Ecto neural progenitor cell (in vitro differentiated cells): ENCODE results near the gene SORCS2.

Experiments used
- DNase-seq: peaks from one replicate; pipeline ENCODE4 v3.0.0-alpha.2; 2018; ENCODE audit warnings: low spot score

The SORCS2 gene

DNA sequence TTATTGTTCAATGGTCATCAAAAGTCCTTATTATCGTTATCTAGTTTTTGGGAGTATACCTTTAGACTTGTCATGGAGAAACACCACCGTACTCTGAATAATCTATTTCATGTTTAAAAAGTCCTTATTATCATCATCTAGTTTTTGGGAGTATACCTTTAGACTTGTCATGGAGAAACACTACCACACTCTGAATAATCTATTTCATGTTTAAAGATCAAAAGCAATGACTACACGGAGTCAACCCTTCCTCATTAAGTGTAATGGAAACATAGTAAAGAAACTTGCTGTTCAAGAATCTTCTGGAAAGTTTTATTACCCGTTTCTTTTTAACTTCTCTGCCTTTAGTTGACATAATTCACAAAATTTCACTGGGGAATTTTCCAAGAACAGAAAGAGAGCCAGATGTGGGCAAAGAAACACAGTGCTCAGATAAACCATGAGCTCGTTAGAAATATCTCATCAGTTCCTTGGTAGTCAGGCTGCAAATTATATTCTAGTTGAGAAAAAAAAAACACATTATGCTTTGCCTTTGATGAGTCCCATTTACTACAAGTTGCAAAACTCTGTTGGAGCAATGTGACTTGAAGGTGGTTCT, 588.5 kb downstream of the SORCS2 start:
- no peak for DNase-seq

- DNase-seq: no peak
Observed at GRCh38 chr4:7781366-7781765, 589.0 kb downstream of the SORCS2 start.

DNA sequence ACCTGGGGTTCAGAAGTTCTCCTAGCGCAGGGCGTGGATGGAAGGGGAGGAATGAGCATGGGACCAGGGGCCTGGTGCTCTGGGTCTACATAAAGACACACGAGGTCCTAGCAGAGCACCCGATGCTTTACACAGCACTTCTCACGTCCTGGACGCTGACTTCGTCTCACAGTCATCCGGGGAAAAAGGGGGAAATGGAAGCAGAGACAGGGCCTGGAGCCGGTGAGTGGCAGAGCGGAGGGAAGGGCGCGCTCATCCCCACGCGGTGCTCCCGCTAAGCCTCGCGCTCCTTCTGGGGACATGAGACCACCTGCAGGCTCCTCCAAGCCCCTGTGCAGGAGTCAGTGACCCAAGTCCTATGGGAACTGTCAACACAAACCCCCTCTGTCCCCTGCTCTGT, 589.7 kb downstream of the SORCS2 start:
- no peak for DNase-seq

GRCh38 chr4:7782783-7783182, 590.4 kb downstream of the SORCS2 start:
- no peak for DNase-seq

GRCh38 chr4:7783541-7783940, 591.2 kb downstream of the SORCS2 start:
- DNase-seq: no peak

GRCh38 chr4:7784131-7784870, 592.0 kb downstream of the SORCS2 start:
- DNase-seq: no peak

DNA sequence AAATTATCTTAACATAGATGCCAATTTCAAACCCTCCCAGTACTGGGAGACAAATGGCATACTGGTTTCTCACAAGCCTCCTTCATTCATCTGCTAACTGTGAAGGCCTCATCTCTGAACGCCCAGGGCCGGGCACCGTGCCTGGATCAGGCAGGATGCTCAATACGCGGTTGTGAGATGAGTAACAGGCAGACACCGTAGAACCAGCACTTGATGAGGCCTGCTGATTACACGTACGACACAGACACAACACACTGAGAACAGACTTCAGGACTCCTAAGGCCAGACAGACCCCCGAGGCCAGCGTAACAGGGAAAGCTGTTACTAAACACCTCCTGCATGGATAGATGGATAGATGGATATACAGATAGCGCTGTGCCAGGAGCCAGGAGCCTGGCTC, 592.7 kb downstream of the SORCS2 start:
- DNase-seq: no peak

DNA sequence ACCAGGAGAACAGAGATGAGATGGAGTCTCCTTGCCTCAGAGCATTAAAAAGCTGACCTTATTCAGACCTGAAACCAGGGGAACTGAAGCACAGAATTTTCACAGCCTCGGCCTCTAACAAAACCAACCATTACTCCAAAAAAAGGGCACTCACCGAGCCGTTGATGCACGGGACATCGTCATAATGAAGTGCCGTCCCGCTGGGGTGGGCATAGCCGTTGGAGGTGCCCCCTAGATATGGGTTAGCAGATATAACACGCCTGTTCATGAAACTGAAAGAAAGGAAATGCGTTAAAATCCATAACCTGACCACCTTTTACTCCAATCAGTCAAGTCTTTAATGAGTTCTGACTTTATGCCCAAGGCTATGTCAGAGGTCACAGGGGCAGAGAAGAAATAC, 593.7 kb downstream of the SORCS2 start:
- DNase-seq: no peak

- no peak for DNase-seq
Observed at GRCh38 chr4:7786517-7786916, 594.2 kb downstream of the SORCS2 start.

GRCh38 chr4:7787067-7787466, 594.7 kb downstream of the SORCS2 start:
- no peak for DNase-seq

- no peak for DNase-seq
Observed at GRCh38 chr4:7787681-7788141, 595.4 kb downstream of the SORCS2 start.

- no peak for DNase-seq
Observed at GRCh38 chr4:7788193-7788592, 595.9 kb downstream of the SORCS2 start.

- no peak for DNase-seq
Observed at GRCh38 chr4:7788694-7789425, 596.5 kb downstream of the SORCS2 start.

DNA sequence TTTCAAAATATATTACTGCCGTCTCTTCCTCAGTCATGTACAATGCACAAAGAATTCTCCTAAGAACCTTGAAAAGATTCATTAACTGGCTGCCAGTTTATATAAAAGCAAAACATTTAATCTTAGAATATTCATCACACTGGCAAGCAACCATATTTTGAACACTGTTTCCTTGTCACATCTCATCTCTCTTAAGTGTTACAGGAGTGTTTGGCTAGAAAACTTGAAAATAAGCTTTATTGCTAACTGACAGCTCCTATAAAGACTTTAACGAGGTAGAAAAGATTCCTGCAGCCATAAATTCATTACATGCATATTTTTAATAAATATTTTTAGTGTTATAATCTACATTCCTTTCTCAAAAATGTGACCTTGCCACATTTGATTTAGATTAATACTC, 597.7 kb downstream of the SORCS2 start:
- DNase-seq: no peak

GRCh38 chr4:7790999-7791398, 598.7 kb downstream of the SORCS2 start:
- DNase-seq: no peak
